ENCODE results near the gene MARK4.
"Not testable (repeated sequence)": the region's sequence is repeated elsewhere in the genome, so short reads cannot be mapped to it uniquely, and the experiment has no call there.

The MARK4 gene

GRCh38 chr19:45323671-45324081 lies 72.6 kb downstream of the MARK4 start:
- H3K27ac ChIP-seq (ENCODE audit: low read depth, low read length): peak overlapping the region; percentile 8
- peak overlapping the region; percentile 49 for H3K4me3 ChIP-seq (ENCODE audit: low read depth, low read length)
- no peaks in the 10 kb centered on the region for H3K9me3 ChIP-seq (ENCODE audit: control insufficient read depth, insufficient read depth, low read length)
- no peak overlapping the region for H3K9ac ChIP-seq (ENCODE audit: low read depth, low read length)
- H3K36me3 ChIP-seq (ENCODE audit: control insufficient read depth, insufficient read depth, low read length): no peaks in the 10 kb centered on the region
- H3K4me1 ChIP-seq (ENCODE audit: control insufficient read depth, insufficient read depth, low read length): peaks cover 8% of the 10 kb centered on the region
- peaks cover 27% of the 10 kb centered on the region for H3K27me3 ChIP-seq (ENCODE audit: control insufficient read depth, insufficient read depth, low read length)

DNA sequence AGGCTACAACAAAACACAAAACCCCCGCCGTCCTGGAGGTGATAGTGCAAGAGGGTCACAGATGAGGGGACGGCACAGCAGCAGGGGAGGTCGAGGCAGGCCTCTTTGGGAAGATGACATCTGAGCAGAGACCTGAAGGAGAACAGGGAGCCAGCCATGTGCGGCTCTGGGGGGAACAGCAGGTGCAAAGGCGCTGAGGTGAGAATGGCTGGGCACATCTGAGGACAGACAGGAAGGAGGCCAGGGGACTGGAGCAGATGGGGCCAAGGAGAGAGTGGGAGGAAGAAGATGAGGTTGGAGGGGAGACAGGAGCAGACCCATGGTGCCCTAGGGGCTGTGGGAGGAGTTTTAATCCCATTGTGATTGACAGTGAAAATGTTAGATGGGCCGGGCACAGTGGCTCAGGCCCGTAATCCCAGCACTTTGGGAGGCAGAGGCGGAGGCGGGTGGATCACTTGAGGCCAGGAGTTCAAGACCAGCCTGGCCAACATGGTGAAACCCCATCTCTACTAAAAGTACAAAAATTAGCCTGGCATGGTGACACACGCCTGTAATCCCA lies 73.4 kb downstream of the MARK4 start:
- Histone ChIP-seq H3K36me3 (ENCODE audit: control insufficient read depth, insufficient read depth, low read length) (no peaks in the 10 kb centered on the region), H3K4me3 (ENCODE audit: low read depth, low read length) (peak overlapping the region; percentile 49; the same call in 1 of the 2 replicates), H3K9ac (ENCODE audit: low read depth, low read length) (no peak overlapping the region)

GRCh38 chr19:45327404-45328143 lies 76.5 kb downstream of the MARK4 start:
- Histone ChIP-seq H3K27me3 (ENCODE audit: control insufficient read depth, insufficient read depth, low read length) (peaks cover 20% of the 10 kb centered on the region), H3K4me3 (ENCODE audit: low read depth, low read length) (no peak overlapping the region), H3K9me3 (ENCODE audit: control insufficient read depth, insufficient read depth, low read length) (no peaks in the 10 kb centered on the region), H3K4me1 (ENCODE audit: control insufficient read depth, insufficient read depth, low read length) (peaks cover 8% of the 10 kb centered on the region), H3K36me3 (ENCODE audit: control insufficient read depth, insufficient read depth, low read length) (no peaks in the 10 kb centered on the region), H3K27ac (ENCODE audit: low read depth, low read length) (no peak overlapping the region), H3K9ac (ENCODE audit: low read depth, low read length) (no peak overlapping the region)

More for the DNA sequence above, 73.4 kb downstream of the MARK4 start:
- Histone ChIP-seq H3K27ac (ENCODE audit: low read depth, low read length) (no peak overlapping the region), H3K27me3 (ENCODE audit: control insufficient read depth, insufficient read depth, low read length) (peaks cover 21% of the 10 kb centered on the region), H3K9me3 (ENCODE audit: control insufficient read depth, insufficient read depth, low read length) (no peaks in the 10 kb centered on the region), H3K4me1 (ENCODE audit: control insufficient read depth, insufficient read depth, low read length) (peaks cover 8% of the 10 kb centered on the region)

DNA sequence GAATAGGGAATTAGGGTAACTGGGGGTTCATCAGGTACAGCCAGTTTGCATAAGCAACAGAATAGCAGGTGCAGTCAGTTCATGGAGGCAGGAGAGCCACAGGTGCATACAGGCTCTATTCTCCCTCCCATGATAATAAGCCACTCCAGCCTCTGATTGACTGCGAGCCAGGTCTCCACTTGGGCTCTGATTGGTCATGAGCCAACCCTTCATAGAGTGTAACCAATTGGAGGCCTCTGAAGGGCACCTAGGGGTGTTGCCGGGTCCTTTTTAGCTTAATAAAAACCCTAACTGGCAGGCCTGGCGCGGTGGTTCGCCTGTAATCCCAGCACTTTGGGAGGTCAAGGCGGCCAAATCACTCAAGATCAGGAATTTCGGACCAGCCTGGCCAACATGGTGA lies 80.3 kb downstream of the MARK4 start:
- Histone ChIP-seq H3K36me3 (ENCODE audit: control insufficient read depth, insufficient read depth, low read length) (no peaks in the 10 kb centered on the region), H3K4me1 (ENCODE audit: control insufficient read depth, insufficient read depth, low read length) (no peaks in the 10 kb centered on the region), H3K27ac (ENCODE audit: low read depth, low read length) (no peak overlapping the region), H3K9ac (ENCODE audit: low read depth, low read length) (no peak overlapping the region), H3K9me3 (ENCODE audit: control insufficient read depth, insufficient read depth, low read length) (no peaks in the 10 kb centered on the region), H3K27me3 (ENCODE audit: control insufficient read depth, insufficient read depth, low read length) (no peaks in the 10 kb centered on the region), H3K4me3 (ENCODE audit: low read depth, low read length) (no peak overlapping the region)

DNA sequence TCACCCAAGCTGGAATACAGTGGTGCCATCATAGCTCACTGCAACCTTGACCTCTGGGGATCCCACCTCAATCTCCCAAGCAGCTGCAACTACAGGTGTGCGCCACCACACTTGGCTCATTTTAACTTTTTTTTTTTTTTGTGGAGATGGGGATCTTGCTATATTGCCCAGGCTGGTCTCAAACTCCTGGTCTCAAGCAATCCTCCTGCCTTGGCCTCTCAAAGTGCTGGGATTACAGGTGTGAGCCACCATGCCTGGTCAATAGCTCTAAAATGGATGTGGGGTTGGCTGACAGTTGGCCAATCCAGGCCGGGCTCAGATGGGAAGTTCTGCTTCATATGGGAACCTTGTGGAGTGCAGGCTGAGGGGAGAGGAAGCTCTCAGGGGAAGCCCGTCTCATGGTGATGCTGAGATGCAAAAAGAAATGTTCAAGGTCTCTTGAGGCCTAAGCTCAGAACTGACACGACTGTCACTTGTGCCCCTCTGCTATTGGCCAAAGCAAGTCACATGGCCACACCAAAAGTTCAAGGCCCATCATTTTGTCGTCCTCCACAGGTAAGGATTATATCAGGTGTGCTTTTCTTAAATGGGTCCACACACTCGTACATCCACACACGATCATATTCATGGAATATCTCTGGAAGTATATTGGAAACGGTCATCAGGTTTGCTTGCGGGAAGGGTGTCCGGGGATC lies 82.7 kb downstream of the MARK4 start:
- Histone ChIP-seq H3K4me3 (ENCODE audit: low read depth, low read length) (no peak overlapping the region), H3K4me1 (ENCODE audit: control insufficient read depth, insufficient read depth, low read length) (no peaks in the 10 kb centered on the region), H3K9me3 (ENCODE audit: control insufficient read depth, insufficient read depth, low read length) (no peaks in the 10 kb centered on the region), H3K27me3 (ENCODE audit: control insufficient read depth, insufficient read depth, low read length) (no peaks in the 10 kb centered on the region), H3K36me3 (ENCODE audit: control insufficient read depth, insufficient read depth, low read length) (no peaks in the 10 kb centered on the region), H3K27ac (ENCODE audit: low read depth, low read length) (no peak overlapping the region), H3K9ac (ENCODE audit: low read depth, low read length) (no peak overlapping the region)

DNA sequence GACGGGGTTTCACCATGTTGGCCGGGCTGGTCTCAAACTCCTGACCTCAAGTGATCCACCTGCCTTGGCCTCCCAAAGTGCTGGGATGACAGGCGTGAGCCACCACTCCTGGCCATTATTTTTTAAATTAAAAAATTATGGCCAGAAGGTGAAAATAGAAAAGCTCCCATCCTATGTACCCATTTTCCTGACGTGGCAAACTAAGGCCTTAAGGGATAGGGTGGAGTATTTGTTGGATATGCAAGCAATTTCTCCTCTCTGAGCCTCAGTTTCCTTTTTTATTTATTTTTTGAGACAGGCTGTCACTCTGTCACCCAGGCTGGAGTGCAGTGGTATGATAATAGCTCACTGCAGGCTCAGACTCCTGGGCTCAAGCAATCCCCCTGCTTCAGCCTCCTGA lies 83.8 kb downstream of the MARK4 start:
- not testable (repeated sequence) for H3K9ac ChIP-seq (ENCODE audit: low read depth, low read length); H3K9me3 ChIP-seq (ENCODE audit: control insufficient read depth, insufficient read depth, low read length); H3K27ac ChIP-seq (ENCODE audit: low read depth, low read length); H3K27me3 ChIP-seq (ENCODE audit: control insufficient read depth, insufficient read depth, low read length); H3K4me1 ChIP-seq (ENCODE audit: control insufficient read depth, insufficient read depth, low read length); H3K4me3 ChIP-seq (ENCODE audit: low read depth, low read length); H3K36me3 ChIP-seq (ENCODE audit: control insufficient read depth, insufficient read depth, low read length)

DNA sequence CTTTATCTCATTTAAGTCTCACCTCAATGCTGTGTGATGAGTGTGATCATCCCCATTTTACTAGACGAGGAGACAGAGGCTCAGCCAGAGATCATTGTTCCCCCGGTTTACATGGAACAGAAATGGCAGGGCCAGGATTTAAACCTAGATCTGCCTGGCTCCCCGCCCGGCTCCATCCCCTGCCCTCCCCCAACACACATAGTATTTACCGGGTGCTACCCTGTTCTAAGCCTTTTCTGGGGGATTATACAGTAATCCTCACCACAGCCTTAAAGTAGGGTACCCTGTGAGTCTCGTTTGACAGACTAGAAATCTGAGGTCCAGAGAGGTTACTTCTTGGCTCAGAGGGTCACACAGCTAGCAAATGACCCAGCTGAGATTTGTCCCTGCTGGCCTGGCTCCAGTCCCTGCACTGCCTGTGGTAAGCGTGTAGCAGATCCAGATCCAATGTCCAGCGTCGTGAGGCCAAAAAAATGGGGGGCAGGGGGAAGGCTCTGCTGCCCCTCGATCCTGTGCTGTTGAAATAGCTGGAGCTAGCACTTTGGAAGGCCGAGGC lies 85.7 kb downstream of the MARK4 start:
- Histone ChIP-seq H3K4me3 (ENCODE audit: low read depth, low read length) (no peak overlapping the region), H3K9me3 (ENCODE audit: control insufficient read depth, insufficient read depth, low read length) (no peaks in the 10 kb centered on the region), H3K9ac (ENCODE audit: low read depth, low read length) (no peak overlapping the region), H3K36me3 (ENCODE audit: control insufficient read depth, insufficient read depth, low read length) (no peaks in the 10 kb centered on the region), H3K4me1 (ENCODE audit: control insufficient read depth, insufficient read depth, low read length) (no peaks in the 10 kb centered on the region), H3K27ac (ENCODE audit: low read depth, low read length) (no peak overlapping the region), H3K27me3 (ENCODE audit: control insufficient read depth, insufficient read depth, low read length) (peaks cover 18% of the 10 kb centered on the region)

GRCh38 chr19:45339629-45340028 lies 88.6 kb downstream of the MARK4 start:
- no peak overlapping the region for H3K9ac ChIP-seq (ENCODE audit: low read depth, low read length)
- H3K27me3 ChIP-seq (ENCODE audit: control insufficient read depth, insufficient read depth, low read length): peaks cover 23% of the 10 kb centered on the region
- H3K27ac ChIP-seq (ENCODE audit: low read depth, low read length): no peak overlapping the region
- no peaks in the 10 kb centered on the region for H3K4me1 ChIP-seq (ENCODE audit: control insufficient read depth, insufficient read depth, low read length)
- H3K36me3 ChIP-seq (ENCODE audit: control insufficient read depth, insufficient read depth, low read length): no peaks in the 10 kb centered on the region
- H3K9me3 ChIP-seq (ENCODE audit: control insufficient read depth, insufficient read depth, low read length): no peaks in the 10 kb centered on the region
- no peak overlapping the region for H3K4me3 ChIP-seq (ENCODE audit: low read depth, low read length)

- Histone ChIP-seq H3K9ac (ENCODE audit: low read depth, low read length) (no peak within 1 kb of the TSS), H3K4me3 (ENCODE audit: low read depth, low read length) (peak within 1 kb of the TSS; percentile 66), H3K4me1 (ENCODE audit: control insufficient read depth, insufficient read depth, low read length) (no peaks in the 10 kb centered on the region)
These were observed 89.3 kb downstream of the MARK4 start, which contains the start of gene KLC3 for GRCh38 chr19:45340232-45340898. Gene KLC3, plus strand, starts transcription at chr19:45340750. Its CDS starts 4,792 bp downstream, at chr19:45345542.

DNA sequence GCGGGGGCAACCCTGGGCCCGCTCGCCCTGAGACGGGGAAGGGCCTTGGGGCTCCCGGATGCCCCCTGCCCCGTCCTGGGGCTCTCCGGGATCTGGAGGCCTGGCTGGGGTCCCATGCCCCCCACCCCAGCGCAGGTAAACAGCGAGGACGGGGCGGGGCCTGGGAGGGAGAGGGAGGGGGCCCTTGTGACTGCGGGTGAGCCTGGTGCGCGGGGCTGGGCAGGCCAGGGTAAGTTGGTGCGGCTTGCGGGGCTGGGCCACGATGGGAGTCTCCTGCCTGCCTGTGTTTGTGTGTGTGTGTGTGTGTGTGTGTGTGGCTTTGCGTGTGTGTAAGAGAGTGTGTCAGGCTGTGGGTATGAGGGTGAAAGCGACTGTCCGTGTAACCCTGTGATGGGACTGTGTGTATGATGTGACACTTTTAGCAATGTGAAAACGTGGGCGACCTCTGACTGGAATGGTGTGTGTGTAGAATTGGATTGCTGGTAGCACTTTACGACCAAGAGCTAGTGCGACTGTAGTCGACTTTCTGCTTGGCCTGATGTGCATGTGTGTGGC lies 89.9 kb downstream of the MARK4 start:
- Histone ChIP-seq H3K9ac (ENCODE audit: low read depth, low read length) (no peak overlapping the region), H3K36me3 (ENCODE audit: control insufficient read depth, insufficient read depth, low read length) (no peaks in the 10 kb centered on the region), H3K4me1 (ENCODE audit: control insufficient read depth, insufficient read depth, low read length) (no peaks in the 10 kb centered on the region), H3K4me3 (ENCODE audit: low read depth, low read length) (peak overlapping the region; percentile 66), H3K27me3 (ENCODE audit: control insufficient read depth, insufficient read depth, low read length) (peaks cover 23% of the 10 kb centered on the region), H3K9me3 (ENCODE audit: control insufficient read depth, insufficient read depth, low read length) (no peaks in the 10 kb centered on the region), H3K27ac (ENCODE audit: low read depth, low read length) (no peak overlapping the region)

More at GRCh38 chr19:45340232-45340898, 89.3 kb downstream of the MARK4 start, which contains the start of gene KLC3:
- H3K27me3 ChIP-seq (ENCODE audit: control insufficient read depth, insufficient read depth, low read length): peaks cover 23% of the 10 kb centered on the region
- H3K9me3 ChIP-seq (ENCODE audit: control insufficient read depth, insufficient read depth, low read length): no peaks in the 10 kb centered on the region
- H3K36me3 ChIP-seq (ENCODE audit: control insufficient read depth, insufficient read depth, low read length): no peaks in the 10 kb centered on the region
- no peak within 1 kb of the TSS for H3K27ac ChIP-seq (ENCODE audit: low read depth, low read length)
